GM12878 (cell line): ENCODE results near the gene ERC2.

ENCODE experiments used
- CHD2 ChIP-seq: IDR thresholded peaks from 2 replicates; pipeline ENCODE4 v1.6.1; 2011; ENCODE audit warnings: low read depth, low read length, improper control_type of control experiment, borderline replicate concordance
- CTCF ChIP-seq, 3 experiments: IDR thresholded peaks in 2 of 3; conservative IDR thresholded peaks in 1 of 3; 2 replicates each; pipeline ENCODE4 v1.5.1; 2011; ENCODE audit warnings: low read depth in 3 of 3, low read length in 3 of 3, mild to moderate bottlenecking in 3 of 3, control low read depth in 2 of 3, moderate library complexity in 2 of 3, inconsistent platforms in 1 of 3, mixed read lengths in 1 of 3; ENCODE audit not compliant: control insufficient read depth in 2 of 3, insufficient read depth in 1 of 3; ENCODE audit errors: extremely low read depth in 1 of 3
- NFYB ChIP-seq: IDR thresholded peaks from 2 replicates; pipeline ENCODE4 v1.6.1; 2011; ENCODE audit warnings: low read depth, mild to moderate bottlenecking, low read length, improper control_type of control experiment, moderate library complexity; ENCODE audit not compliant: insufficient read depth
- PAX5 ChIP-seq: IDR thresholded peaks from 2 replicates; pipeline ENCODE4 v1.6.1; 2011; ENCODE audit warnings: low read depth, low read length, borderline replicate concordance
- PKNOX1 ChIP-seq: fragments of 450-650 bp; IDR thresholded peaks from 2 replicates; pipeline ENCODE4 v1.6.1; 2016; ENCODE audit warnings: mild to moderate bottlenecking
- POLR2AphosphoS5 ChIP-seq: IDR thresholded peaks from 2 replicates; pipeline ENCODE4 v1.6.1; 2011; ENCODE audit warnings: mild to moderate bottlenecking, low read length, inconsistent platforms
- RCOR1 ChIP-seq: conservative IDR thresholded peaks from 2 replicates; pipeline ENCODE4 v1.6.1; 2012; ENCODE audit warnings: low read depth, low read length, improper control_type of control experiment
- SMC3 ChIP-seq: IDR thresholded peaks from 2 replicates; pipeline ENCODE4 v1.6.1; 2011; ENCODE audit warnings: low read length, improper control_type of control experiment, borderline replicate concordance
- SP1 ChIP-seq: IDR thresholded peaks from one replicate; pipeline ENCODE4 v1.6.1; 2011; ENCODE audit warnings: low read depth, low read length
- SRF ChIP-seq, 2 experiments: IDR thresholded peaks; 2 replicates each; pipeline ENCODE4 v1.6.1; 2011; ENCODE audit warnings: low read depth in 2 of 2, low read length in 2 of 2, mild to moderate bottlenecking in 1 of 2, moderate library complexity in 1 of 2
- USF2 ChIP-seq: IDR thresholded peaks from 2 replicates; pipeline ENCODE4 v1.6.1; 2011; ENCODE audit warnings: low read depth, low read length, improper control_type of control experiment, borderline replicate concordance

- TF ChIP-seq SP1, result no peak
- TF ChIP-seq POLR2AphosphoS5, result no peak
- TF ChIP-seq CHD2, result no peak
- TF ChIP-seq USF2, result no peak
- no peak for TF ChIP-seq SMC3
- TF ChIP-seq PAX5, result no peak
- TF ChIP-seq NFYB, result no peak
- TF ChIP-seq RCOR1, result no peak
- TF ChIP-seq PKNOX1, result no peak
- no peak for TF ChIP-seq CTCF (IDR thresholded peaks at IDR 0.05 in 2 of 3, conservative IDR thresholded peaks at IDR 0.05 in 1 of 3; ENCODE audit: control insufficient read depth in 2 of 3, extremely low read depth in 1 of 3, insufficient read depth in 1 of 3, low read depth in 3 of 3, low read length in 3 of 3)
- no peak for TF ChIP-seq SRF (IDR thresholded peaks at IDR 0.05; ENCODE audit: low read depth in 2 of 2, low read length in 2 of 2)
Measured at GRCh38 chr3:56145410-56145809, 322.9 kb downstream of the ERC2 start.
